H1 (cell line): ENCODE data around the gene CHST1. TPM values are rescaled to one million over a fixed set of nuclear protein-coding genes. Genes with fewer than 3 reads are reported as not detected.
A peak's percentile ranks its signal among the peaks of the same experiment; 100 is the strongest.

Source experiments
- CTCF ChIA-PET: fragments of 300-600 bp; sonication (Branson Sonifier 250); formaldehyde crosslinking; loops from one replicate; lab custom pipeline; 2021; ENCODE audit not compliant: partially characterized antibody; lab: Charles Lee
- POLR2A ChIA-PET: fragments of 300-600 bp; sonication (Branson Sonifier 250); formaldehyde crosslinking; loops from one replicate; lab custom pipeline; 2021; ENCODE audit warnings: inconsistent platforms; ENCODE audit not compliant: partially characterized antibody; lab: Charles Lee
- DNase-seq, 2 experiments: peaks; one replicate each; pipeline versions ENCODE4 v3.0.0 to v3.0.0-alpha.2; 2010 to 2022; ENCODE audit warnings: low spot score in 2 of 2, low read depth in 1 of 2, mixed read lengths in 1 of 2
- FAIRE-seq: peaks from 2 replicates; lab custom pipeline; 2011; peaks lifted over from hg19 to GRCh38; lab: Jason Lieb, UNC
- H2AFZ ChIP-seq: 2 replicates; pipeline ENCODE4 v1.8.1; 2012; ENCODE audit warnings: low read length, inconsistent platforms
- H2AK5ac ChIP-seq: 2 replicates; pipeline ENCODE4 v1.6.1; 2013; ENCODE audit warnings: low read depth, low read length
- H2BK120ac ChIP-seq: replicated peaks from 2 replicates; pipeline ENCODE3; 2013; ENCODE audit warnings: low read depth, low read length, inconsistent platforms
- H2BK12ac ChIP-seq: 2 replicates; pipeline ENCODE4 v1.6.1; 2013; ENCODE audit warnings: low read depth, low read length
- H2BK15ac ChIP-seq: 2 replicates; pipeline ENCODE4 v1.6.1; 2013; ENCODE audit warnings: low read length
- H2BK20ac ChIP-seq: 2 replicates; pipeline ENCODE4 v1.6.1; 2013; ENCODE audit warnings: low read length
- H2BK5ac ChIP-seq: 2 replicates; pipeline ENCODE4 v1.6.1; 2013; ENCODE audit warnings: low read depth, low read length
- H3K14ac ChIP-seq: 2 replicates; pipeline ENCODE4 v1.6.1; 2013; ENCODE audit warnings: inconsistent platforms; ENCODE audit not compliant: insufficient read length
- H3K18ac ChIP-seq: 2 replicates; pipeline ENCODE4 v1.6.1; 2013; ENCODE audit warnings: low read length; ENCODE audit errors: extremely low read depth
- H3K23ac ChIP-seq: 2 replicates; pipeline ENCODE4 v1.6.1; 2013; ENCODE audit warnings: inconsistent platforms; ENCODE audit not compliant: insufficient read length
- H3K23me2 ChIP-seq: 2 replicates; pipeline ENCODE4 v1.6.1; 2013; ENCODE audit warnings: low read depth, low read length
- H3K27ac ChIP-seq: 2 replicates; pipeline ENCODE4 v1.6.1; 2011; ENCODE audit warnings: low read depth, low read length, inconsistent platforms
- H3K27me3 ChIP-seq, 4 experiments: replicated peaks in 1 of 4; 1 replicate in 1 of 4; 2 replicates in 3 of 4; pipeline versions ENCODE4 v1.6.1 to v1.8.1; 2011 to 2013; ENCODE audit warnings: low read length in 3 of 4, mild to moderate bottlenecking in 3 of 4, inconsistent platforms in 2 of 4, mixed read lengths in 2 of 4, moderate library complexity in 1 of 4; ENCODE audit not compliant: control insufficient read depth in 3 of 4, insufficient read depth in 3 of 4; ENCODE audit errors: extremely low read depth in 1 of 4
- H3K36me3 ChIP-seq, 4 experiments: 2 replicates each; pipeline versions ENCODE4 v1.6.1 to v1.8.1; 2011 to 2013; ENCODE audit warnings: mild to moderate bottlenecking in 4 of 4, low read length in 3 of 4, moderate library complexity in 2 of 4, control low read depth in 1 of 4, inconsistent platforms in 1 of 4; ENCODE audit not compliant: insufficient read depth in 4 of 4, control insufficient read depth in 2 of 4
- H3K4ac ChIP-seq: replicated peaks from 2 replicates; pipeline ENCODE3; 2013; ENCODE audit warnings: low read length, low read depth, mixed read lengths, inconsistent platforms; ENCODE audit not compliant: insufficient read length
- H3K4me1 ChIP-seq, 4 experiments: replicated peaks in 1 of 4; 1 replicate in 1 of 4; 2 replicates in 3 of 4; pipeline versions ENCODE4 v1.6.1 to v1.8.1; 2011 to 2013; ENCODE audit warnings: low read length in 3 of 4, inconsistent platforms in 2 of 4, mixed read lengths in 1 of 4; ENCODE audit not compliant: insufficient read depth in 4 of 4, control insufficient read depth in 3 of 4
- H3K4me2 ChIP-seq, 2 experiments: 2 replicates each; pipeline versions ENCODE4 v1.6.1 to v1.8.1; 2011 to 2013; ENCODE audit warnings: low read depth in 2 of 2, low read length in 2 of 2, control low read depth in 1 of 2, inconsistent platforms in 1 of 2, mild to moderate bottlenecking in 1 of 2; ENCODE audit not compliant: insufficient read depth in 1 of 2
- H3K4me3 ChIP-seq, 4 experiments: fragments of 200-600, 300-600 bp in 1 of 4; sonication (generic), shearing (Covaris generic), sonication (Bioruptor Twin) in 1 of 4; 2 replicates each; pipeline versions ENCODE4 v1.5.1 to v1.8.1; 2011 to 2016; ENCODE audit warnings: low read length in 4 of 4, low read depth in 3 of 4, control low read depth in 2 of 4, inconsistent platforms in 2 of 4, mild to moderate bottlenecking in 2 of 4, mixed read lengths in 1 of 4, moderate library complexity in 1 of 4; ENCODE audit not compliant: insufficient read depth in 2 of 4; ENCODE audit errors: extremely low read depth in 1 of 4
- H3K56ac ChIP-seq: replicated peaks from 2 replicates; pipeline ENCODE3; 2013; ENCODE audit warnings: low read depth, mild to moderate bottlenecking, mixed read lengths, low read length, inconsistent platforms; ENCODE audit not compliant: insufficient read length
- H3K79me1 ChIP-seq: 2 replicates; pipeline ENCODE4 v1.6.1; 2013; ENCODE audit warnings: low read depth, low read length, control low read depth
- H3K79me2 ChIP-seq, 2 experiments: 2 replicates each; pipeline versions ENCODE4 v1.6.1 to v1.8.1; 2012 to 2013; ENCODE audit warnings: low read length in 2 of 2, mild to moderate bottlenecking in 2 of 2, inconsistent platforms in 1 of 2; ENCODE audit not compliant: insufficient read depth in 2 of 2, control insufficient read depth in 1 of 2
- H3K9ac ChIP-seq, 4 experiments: replicated peaks in 1 of 4; 1 replicate in 1 of 4; 2 replicates in 3 of 4; pipeline versions ENCODE4 v1.6.1 to v1.8.1; 2011 to 2013; ENCODE audit warnings: low read depth in 3 of 4, low read length in 3 of 4, control low read depth in 2 of 4, mild to moderate bottlenecking in 2 of 4, moderate library complexity in 2 of 4, inconsistent platforms in 1 of 4; ENCODE audit errors: extremely low read depth in 1 of 4
- H3K9me3 ChIP-seq, 2 experiments: 2 replicates each; pipeline versions ENCODE4 v1.6.1 to v1.8.1; 2012 to 2013; ENCODE audit warnings: mild to moderate bottlenecking in 2 of 2, moderate library complexity in 2 of 2, control low read depth in 1 of 2, inconsistent platforms in 1 of 2, low read depth in 1 of 2, low read length in 1 of 2, mixed read lengths in 1 of 2; ENCODE audit not compliant: insufficient read depth in 2 of 2
- H4K20me1 ChIP-seq, 2 experiments: replicated peaks in 1 of 2; 2 replicates each; pipeline versions ENCODE3 to v1.8.1; 2011 to 2013; ENCODE audit warnings: inconsistent platforms in 2 of 2, low read length in 2 of 2, mild to moderate bottlenecking in 1 of 2; ENCODE audit not compliant: insufficient read depth in 2 of 2, control insufficient read depth in 1 of 2
- H4K5ac ChIP-seq: 2 replicates; pipeline ENCODE4 v1.6.1; 2013; ENCODE audit warnings: low read length, low read depth, mixed read lengths, inconsistent platforms; ENCODE audit not compliant: insufficient read length
- H4K8ac ChIP-seq: 2 replicates; pipeline ENCODE4 v1.8.0; 2013; ENCODE audit warnings: mild to moderate bottlenecking, moderate library complexity, low read length, inconsistent platforms; ENCODE audit not compliant: insufficient read depth; ENCODE audit errors: extremely low read depth
- H4K91ac ChIP-seq: replicated peaks from 2 replicates; pipeline ENCODE3; 2013; ENCODE audit warnings: low read length, mixed read lengths, inconsistent platforms; ENCODE audit not compliant: insufficient read length
- ATF2 ChIP-seq: IDR thresholded peaks from 2 replicates; pipeline ENCODE4 v1.6.1; 2012; ENCODE audit warnings: low read length, inconsistent platforms
- BRCA1 ChIP-seq: IDR thresholded peaks from 2 replicates; pipeline ENCODE4 v1.6.1; 2012; ENCODE audit warnings: low read depth, low read length, improper control_type of control experiment
- MAFK ChIP-seq: IDR thresholded peaks from 2 replicates; pipeline ENCODE4 v1.6.1; 2012; ENCODE audit warnings: low read depth, mild to moderate bottlenecking, improper control_type of control experiment, low read length
- RAD21 ChIP-seq, 2 experiments: IDR thresholded peaks in 1 of 2; conservative IDR thresholded peaks in 1 of 2; 2 replicates each; pipeline ENCODE4 v1.6.1; 2011; ENCODE audit warnings: low read depth in 2 of 2, low read length in 2 of 2, improper control_type of control experiment in 1 of 2, inconsistent platforms in 1 of 2, mild to moderate bottlenecking in 1 of 2, moderate library complexity in 1 of 2
- TCF12 ChIP-seq: IDR thresholded peaks from 2 replicates; pipeline ENCODE4 v1.6.1; 2011; ENCODE audit warnings: low read depth, mild to moderate bottlenecking, low read length
- TEAD4 ChIP-seq: IDR thresholded peaks from 2 replicates; pipeline ENCODE4 v1.6.1; 2012; ENCODE audit warnings: low read depth, low read length, inconsistent platforms, mixed read lengths
- WGBS, 2 experiments: shearing (Covaris generic) in 1 of 2; methylation state at CpG; one replicate each; pipeline versions ENCODE4 v1.1.6 to v1.1.7; 2013 to 2015; ENCODE audit warnings: low lambda C conversion rate in 2 of 2, mixed read lengths in 2 of 2, inconsistent platforms in 1 of 2, low coverage in 1 of 2, missing lambda C conversion rate in 1 of 2; ENCODE audit not compliant: insufficient replicate concordance in 2 of 2, insufficient coverage in 1 of 2, insufficient read length in 1 of 2; ENCODE audit errors: extremely low coverage in 1 of 2, missing lambda C conversion rate in 1 of 2; 5-methylcytosine and 5-hydroxymethylcytosine counted together
- polyA plus RNA-seq, 7 experiments: library from polyadenylated mRNA; depleted of rRNA in 3 of 7; stranded (reverse) in 5 of 7; unstranded in 2 of 7; fragments of >200 nt in 5 of 7; fragments of 200-250 nt in 2 of 7; gene quantifications; 1 replicate in 5 of 7; 2 replicates in 1 of 7; 4 replicates in 1 of 7; pipeline versions ENCODE4 v1.2.1 to v1.2.3, GENCODE V29; 2011 to 2013; ENCODE audit warnings: missing spikeins in 2 of 7, mixed read lengths in 2 of 7
- total RNA-seq: library from RNA; stranded (reverse); fragmentation: NEBNext Ultra II Directional; extraction: Animal tissue kit (Norgen Biotek cat#: 25700); gene quantifications from 2 replicates; pipeline ENCODE4 v1.2.1, GENCODE V29; 2021

The CHST1 gene
- total and polyA plus RNA-seq, 2 of the 8 experiments (the other 6 are each of a cell fraction or from before 2014, with no cell fraction given): 1.6 to 3.8 TPM

- H3K27ac ChIP-seq: no peak overlapping the region
- H3K79me1 ChIP-seq: no peaks in the 10 kb centered on the region
- POLR2A ChIA-PET: interaction anchor here (1.5 kb wide), 1 partner anchor 16 kb away, joined by 3 read pairs; no protein-coding TSS in a partner anchor
- H3K56ac ChIP-seq: no peak overlapping the region
- no peak overlapping the region for H3K9ac ChIP-seq
- H3K4ac ChIP-seq: no peak overlapping the region
- H3K4me1 ChIP-seq: peaks cover 3 to 10% (median 7%) of the 10 kb centered on the region in 4 experiments
- FAIRE-seq: peak; percentile 39
- H4K8ac ChIP-seq: no peak overlapping the region
- H3K36me3 ChIP-seq: no peaks in the 10 kb centered on the region
- H3K9me3 ChIP-seq: no peaks in the 10 kb centered on the region
- H3K23ac ChIP-seq: no peak overlapping the region
- peak; percentile 34 to 84 for DNase-seq
- H3K14ac ChIP-seq: no peak overlapping the region
- TF ChIP-seq ATF2 (no peak), RAD21 (IDR thresholded peaks at IDR 0.05 in 1 of 2, conservative IDR thresholded peaks at IDR 0.05 in 1 of 2; ENCODE audit: low read depth in 2 of 2, low read length in 2 of 2) (peak in 1 of 2 experiments; percentile 1; a peak in 1 of 4 replicates), TCF12 (no peak), BRCA1 (peak; percentile 19; the same call in 1 of the 2 replicates), TEAD4 (peak; percentile 48; the same call in 1 of the 2 replicates), MAFK (peak; percentile 91)
- peak overlapping the region; percentile 53; the same call in 1 of the 2 replicates for H3K18ac ChIP-seq
- no peak overlapping the region for H2BK120ac ChIP-seq
- peak overlapping the region; percentile 82; the same call in 1 of the 2 replicates for H2BK15ac ChIP-seq
- CTCF ChIA-PET: interaction anchor here (0.7 to 2.2 kb wide), 4 partner anchors 16 to 235 kb away, joined by 3 to 7 read pairs (median 4); no protein-coding TSS in a partner anchor
- peak overlapping the region; percentile 98 for H2AFZ ChIP-seq
- WGBS, 2 experiments: 17% methylated on average over 10 of the region's 10 CpGs; no CpG with 5 or more reads in 1 of the 2 experiments
- no peaks in the 10 kb centered on the region for H3K27me3 ChIP-seq
- peak overlapping the region in 1 of 4 experiments; percentile 37; a peak in 1 of 8 replicates for H3K4me3 ChIP-seq
- no peak overlapping the region for H4K91ac ChIP-seq
- H3K79me2 ChIP-seq: no peaks in the 10 kb centered on the region
- no peak overlapping the region for H2BK5ac ChIP-seq
- no peak overlapping the region for H2BK12ac ChIP-seq
- no peak overlapping the region for H4K5ac ChIP-seq
- peak overlapping the region; percentile 16 to 49; a peak in 3 of 4 replicates for H3K4me2 ChIP-seq
- no peaks in the 10 kb centered on the region for H4K20me1 ChIP-seq
- H3K23me2 ChIP-seq: no peaks in the 10 kb centered on the region
- H2BK20ac ChIP-seq: no peak overlapping the region
- no peak overlapping the region for H2AK5ac ChIP-seq
Measured at GRCh38 chr11:45606514-45607281, 58.7 kb downstream of the CHST1 start.
